ENCODE measurements around the gene POGZ.

Gene POGZ, protein sequence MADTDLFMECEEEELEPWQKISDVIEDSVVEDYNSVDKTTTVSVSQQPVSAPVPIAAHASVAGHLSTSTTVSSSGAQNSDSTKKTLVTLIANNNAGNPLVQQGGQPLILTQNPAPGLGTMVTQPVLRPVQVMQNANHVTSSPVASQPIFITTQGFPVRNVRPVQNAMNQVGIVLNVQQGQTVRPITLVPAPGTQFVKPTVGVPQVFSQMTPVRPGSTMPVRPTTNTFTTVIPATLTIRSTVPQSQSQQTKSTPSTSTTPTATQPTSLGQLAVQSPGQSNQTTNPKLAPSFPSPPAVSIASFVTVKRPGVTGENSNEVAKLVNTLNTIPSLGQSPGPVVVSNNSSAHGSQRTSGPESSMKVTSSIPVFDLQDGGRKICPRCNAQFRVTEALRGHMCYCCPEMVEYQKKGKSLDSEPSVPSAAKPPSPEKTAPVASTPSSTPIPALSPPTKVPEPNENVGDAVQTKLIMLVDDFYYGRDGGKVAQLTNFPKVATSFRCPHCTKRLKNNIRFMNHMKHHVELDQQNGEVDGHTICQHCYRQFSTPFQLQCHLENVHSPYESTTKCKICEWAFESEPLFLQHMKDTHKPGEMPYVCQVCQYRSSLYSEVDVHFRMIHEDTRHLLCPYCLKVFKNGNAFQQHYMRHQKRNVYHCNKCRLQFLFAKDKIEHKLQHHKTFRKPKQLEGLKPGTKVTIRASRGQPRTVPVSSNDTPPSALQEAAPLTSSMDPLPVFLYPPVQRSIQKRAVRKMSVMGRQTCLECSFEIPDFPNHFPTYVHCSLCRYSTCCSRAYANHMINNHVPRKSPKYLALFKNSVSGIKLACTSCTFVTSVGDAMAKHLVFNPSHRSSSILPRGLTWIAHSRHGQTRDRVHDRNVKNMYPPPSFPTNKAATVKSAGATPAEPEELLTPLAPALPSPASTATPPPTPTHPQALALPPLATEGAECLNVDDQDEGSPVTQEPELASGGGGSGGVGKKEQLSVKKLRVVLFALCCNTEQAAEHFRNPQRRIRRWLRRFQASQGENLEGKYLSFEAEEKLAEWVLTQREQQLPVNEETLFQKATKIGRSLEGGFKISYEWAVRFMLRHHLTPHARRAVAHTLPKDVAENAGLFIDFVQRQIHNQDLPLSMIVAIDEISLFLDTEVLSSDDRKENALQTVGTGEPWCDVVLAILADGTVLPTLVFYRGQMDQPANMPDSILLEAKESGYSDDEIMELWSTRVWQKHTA (N-terminal part only)

DNA sequence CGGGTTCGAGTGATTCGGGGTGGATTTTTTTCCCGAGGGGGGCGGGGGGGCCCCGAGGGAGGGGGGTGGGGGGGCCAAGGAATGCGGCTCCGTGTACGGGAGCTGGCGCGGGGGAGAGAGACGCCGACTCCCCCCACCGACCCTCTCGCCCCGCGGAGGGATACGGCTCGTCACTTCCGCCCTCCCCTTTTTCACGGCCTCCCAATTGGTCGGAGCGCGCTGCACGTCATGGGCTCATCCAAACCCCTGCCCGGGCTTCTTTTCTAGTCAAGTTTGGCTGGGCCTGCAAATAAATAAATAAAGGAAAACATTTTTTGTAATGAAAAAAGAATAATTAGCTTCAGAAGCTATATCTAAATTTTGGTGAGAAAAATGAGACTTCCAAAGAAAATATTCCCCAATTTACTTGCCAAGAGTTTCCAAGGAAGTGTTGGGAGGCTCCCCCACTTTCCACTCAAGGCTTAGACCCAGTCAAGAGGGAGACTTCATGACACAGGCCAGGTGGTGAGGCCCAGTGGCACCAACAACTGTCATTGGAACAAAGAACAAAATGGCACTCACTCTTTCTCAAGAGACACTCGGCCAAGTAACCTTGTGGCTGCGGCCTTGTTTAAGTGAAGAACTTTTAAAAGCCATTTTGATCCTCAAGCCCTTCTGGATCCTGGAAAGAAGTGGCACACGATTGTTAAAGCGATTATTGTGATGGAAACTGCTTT, at the start of gene POGZ:
Gene POGZ, minus strand, starts transcription at position 164 of the 716 bp plus-strand sequence. CDS start 17,290 bp downstream, outside the sequence.
- peaks cover 24% of the 10 kb centered on the region for H3K4me1 Mint-ChIP-seq (ENCODE audit: low read depth)
- no peaks in the 10 kb centered on the region for H3K9me3 Mint-ChIP-seq
- peak within 1 kb of the TSS; percentile 78 for H3K4me3 Mint-ChIP-seq
- H3K36me3 Mint-ChIP-seq (ENCODE audit: low read depth) = peaks cover 11% of the 10 kb centered on the region
- intact Hi-C loops (cut with micrococcal nuclease) = loop anchor here (1.0 kb wide), 1 partner anchor 14 kb away; no protein-coding TSS in a partner anchor
- peaks cover 16% of the 10 kb centered on the region for H3K27me3 Mint-ChIP-seq
- H3K27ac Mint-ChIP-seq = peak within 1 kb of the TSS; percentile 83

DNA sequence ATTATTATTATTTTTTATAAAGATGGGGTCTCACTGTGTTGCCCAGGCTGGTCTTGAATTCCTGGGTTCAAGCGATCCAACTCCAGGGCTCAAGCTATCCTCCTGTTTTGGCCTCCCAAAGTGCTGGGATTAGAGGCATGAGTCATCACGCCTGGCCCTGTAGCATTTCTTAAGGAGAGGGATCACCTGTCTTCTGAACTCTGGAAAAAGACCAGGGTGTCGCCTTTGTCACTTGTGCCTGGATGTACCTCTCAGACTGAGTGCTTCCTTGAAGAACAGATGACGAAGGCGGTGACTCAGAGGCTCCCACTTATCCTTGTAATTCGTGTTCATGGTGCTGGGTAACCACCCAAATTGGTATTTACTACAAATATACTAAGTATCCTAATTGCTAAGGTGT, 49.5 kb upstream of the POGZ start:
- no peak overlapping the region for H3K27ac Mint-ChIP-seq
- H3K27me3 Mint-ChIP-seq = peaks cover 67% of the 10 kb centered on the region
- H3K4me1 Mint-ChIP-seq (ENCODE audit: low read depth) = peaks cover 33% of the 10 kb centered on the region
- H3K9me3 Mint-ChIP-seq = no peaks in the 10 kb centered on the region
- H3K36me3 Mint-ChIP-seq (ENCODE audit: low read depth) = no peaks in the 10 kb centered on the region
- no peak overlapping the region for H3K4me3 Mint-ChIP-seq
- intact Hi-C loops (cut with micrococcal nuclease) = no loop called here

DNA sequence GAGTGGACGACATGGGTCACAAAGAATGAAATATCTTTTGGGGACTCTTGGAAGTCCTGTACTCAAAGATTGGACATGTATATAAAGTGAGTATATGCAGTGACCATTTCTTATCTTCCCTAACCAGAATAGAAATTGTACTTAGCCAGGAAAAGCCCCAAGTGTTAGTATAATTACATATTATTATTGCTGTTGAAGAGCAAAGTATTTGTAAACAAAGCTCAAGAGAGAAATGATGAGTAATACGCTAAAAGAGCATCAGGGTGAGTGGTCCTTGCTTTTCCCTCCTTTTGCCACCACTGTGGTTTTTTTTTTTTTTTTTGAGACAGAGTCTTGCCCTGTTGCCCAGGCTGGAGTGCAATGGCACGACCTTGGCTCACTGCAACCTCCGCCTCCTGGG, 45.5 kb upstream of the POGZ start:
- Mint-ChIP-seq H3K4me1 (ENCODE audit: low read depth) (no peaks in the 10 kb centered on the region), H3K27ac (no peak overlapping the region), H3K9me3 (no peaks in the 10 kb centered on the region), H3K36me3 (ENCODE audit: low read depth) (no peaks in the 10 kb centered on the region), H3K4me3 (no peak overlapping the region), H3K27me3 (peaks cover 46% of the 10 kb centered on the region)
- intact Hi-C loops (cut with micrococcal nuclease) = no loop called here

DNA sequence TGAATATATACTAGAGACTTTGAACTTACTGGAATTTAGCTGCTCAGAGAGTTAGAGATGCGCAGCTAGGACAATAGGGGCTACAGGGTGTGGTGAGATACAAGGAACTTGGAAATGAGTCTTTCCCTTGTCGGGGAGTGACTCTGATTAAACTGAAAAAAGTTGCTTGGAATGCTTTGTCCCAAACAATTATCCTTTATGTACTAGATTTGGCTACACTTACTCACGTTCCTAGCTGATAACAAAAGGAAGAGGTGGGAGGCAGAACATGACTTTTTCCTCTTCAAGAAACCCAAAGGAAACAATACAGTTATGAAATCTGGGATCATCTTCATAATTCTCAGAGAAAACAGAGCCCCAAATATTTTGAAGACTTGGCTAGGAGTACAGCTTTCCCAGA, 45.0 kb upstream of the POGZ start:
- H3K9me3 Mint-ChIP-seq = no peaks in the 10 kb centered on the region
- no peak overlapping the region for H3K27ac Mint-ChIP-seq
- no peak overlapping the region for H3K4me3 Mint-ChIP-seq
- no peaks in the 10 kb centered on the region for H3K4me1 Mint-ChIP-seq (ENCODE audit: low read depth)
- peaks cover 41% of the 10 kb centered on the region for H3K27me3 Mint-ChIP-seq
- no peaks in the 10 kb centered on the region for H3K36me3 Mint-ChIP-seq (ENCODE audit: low read depth)
- intact Hi-C loops (cut with micrococcal nuclease) = no loop called here

DNA sequence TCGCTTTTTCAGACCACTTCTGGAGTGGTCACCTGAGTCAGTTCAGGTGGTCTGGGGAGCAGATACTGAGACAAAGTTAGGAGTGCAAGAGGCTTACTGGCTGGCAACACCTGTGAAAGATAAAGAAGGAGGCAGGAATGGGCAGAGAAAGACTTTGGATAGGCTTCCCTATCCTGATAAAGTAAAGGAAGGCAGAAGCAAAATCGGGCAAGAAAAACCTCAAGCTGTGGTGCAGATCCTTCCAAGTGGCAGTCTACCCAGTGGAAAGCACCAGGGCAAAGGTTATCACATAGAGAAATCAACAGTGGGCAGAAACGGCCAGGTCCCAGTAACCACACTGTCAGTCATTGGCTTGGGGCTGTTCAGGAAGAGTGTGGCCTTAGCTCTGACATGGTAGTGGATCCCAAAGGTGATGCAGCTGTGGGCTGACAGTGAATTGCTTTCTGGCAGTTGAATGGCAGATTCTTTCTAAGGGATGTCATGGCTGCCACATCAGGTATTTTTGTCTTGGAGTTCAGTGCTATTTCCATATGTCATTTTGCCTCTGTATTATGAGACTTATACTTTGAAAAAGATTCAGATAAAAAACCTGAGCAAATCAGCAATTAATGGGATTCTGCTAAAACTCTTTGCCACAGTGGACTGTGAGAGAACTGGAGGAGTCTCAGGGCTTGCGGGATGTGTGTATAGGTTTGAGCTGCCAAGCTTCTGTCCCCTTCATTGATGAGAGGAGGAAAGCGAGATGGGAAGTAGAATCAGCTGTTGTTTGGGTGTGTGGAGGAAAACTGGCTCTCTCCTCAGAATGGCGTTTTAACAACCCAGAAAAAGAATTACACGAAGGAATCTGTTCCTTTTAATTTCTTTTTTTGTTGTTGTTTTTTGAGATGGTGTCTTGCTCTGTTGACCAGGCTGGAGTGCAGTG, 43.8 kb upstream of the POGZ start:
- Mint-ChIP-seq H3K36me3 (ENCODE audit: low read depth) (no peaks in the 10 kb centered on the region), H3K4me3 (no peak overlapping the region), H3K4me1 (ENCODE audit: low read depth) (no peaks in the 10 kb centered on the region), H3K9me3 (no peaks in the 10 kb centered on the region), H3K27me3 (peaks cover 39% of the 10 kb centered on the region), H3K27ac (no peak overlapping the region)
- intact Hi-C loops (cut with micrococcal nuclease) = no loop called here

DNA sequence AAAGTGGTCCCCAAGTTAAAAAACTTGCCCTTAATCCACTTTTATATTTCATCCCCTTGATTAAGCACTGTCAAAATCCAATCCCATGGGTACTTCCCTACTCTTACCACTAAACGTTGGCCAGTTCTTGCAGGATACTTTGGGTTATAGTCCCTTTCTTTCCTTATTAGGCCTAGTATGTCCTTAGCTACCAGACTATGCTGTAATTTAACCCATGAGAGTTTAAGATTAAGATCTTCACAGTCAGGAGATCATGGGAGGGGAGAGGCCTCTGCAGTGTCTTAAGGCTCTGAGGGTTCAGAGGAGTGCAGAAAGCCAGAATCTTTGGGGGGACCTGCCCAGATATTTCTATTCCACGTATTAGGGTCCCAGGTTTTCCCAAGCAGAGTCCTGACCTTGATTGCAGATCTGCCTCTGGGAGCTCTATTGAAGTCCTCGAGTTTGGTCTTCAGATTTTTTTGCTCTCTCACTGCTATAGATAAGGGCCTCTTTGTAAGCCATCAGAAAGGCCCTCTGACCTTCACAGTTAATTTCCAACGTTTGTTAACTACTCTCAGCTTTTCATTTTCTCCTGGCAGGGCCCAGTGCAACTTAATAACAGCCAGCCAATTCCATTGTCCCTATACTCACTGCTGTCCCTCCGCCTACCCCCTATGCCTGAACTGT, 42.9 kb upstream of the POGZ start:
- peaks cover 33% of the 10 kb centered on the region for H3K27me3 Mint-ChIP-seq
- intact Hi-C loops (cut with micrococcal nuclease) = no loop called here
- H3K4me3 Mint-ChIP-seq = no peak overlapping the region
- H3K9me3 Mint-ChIP-seq = no peaks in the 10 kb centered on the region
- H3K27ac Mint-ChIP-seq = no peak overlapping the region
- no peaks in the 10 kb centered on the region for H3K36me3 Mint-ChIP-seq (ENCODE audit: low read depth)
- H3K4me1 Mint-ChIP-seq (ENCODE audit: low read depth) = no peaks in the 10 kb centered on the region

DNA sequence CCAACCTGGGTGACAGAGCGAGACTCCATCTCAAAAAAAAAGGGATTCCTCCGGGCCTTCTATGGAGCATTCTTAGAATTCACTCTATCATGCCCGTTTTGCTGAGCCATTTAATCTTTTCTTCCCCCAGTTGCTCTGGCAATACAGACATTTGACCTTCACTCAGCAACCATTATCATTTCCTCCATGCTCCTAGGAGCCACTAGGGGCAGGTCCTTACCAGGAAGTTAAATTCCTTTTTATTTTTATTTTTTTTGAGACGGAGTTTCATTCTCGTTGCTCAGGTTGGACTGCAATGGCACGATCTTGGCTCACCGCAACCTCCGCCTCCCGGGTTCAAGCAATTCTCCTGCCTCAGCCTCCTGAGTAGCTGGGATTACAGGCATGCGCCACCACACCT, 42.2 kb upstream of the POGZ start:
- no peaks in the 10 kb centered on the region for H3K9me3 Mint-ChIP-seq
- no peak overlapping the region for H3K4me3 Mint-ChIP-seq
- H3K4me1 Mint-ChIP-seq (ENCODE audit: low read depth) = no peaks in the 10 kb centered on the region
- no peak overlapping the region for H3K27ac Mint-ChIP-seq
- H3K27me3 Mint-ChIP-seq = peaks cover 29% of the 10 kb centered on the region
- intact Hi-C loops (cut with micrococcal nuclease) = no loop called here
- no peaks in the 10 kb centered on the region for H3K36me3 Mint-ChIP-seq (ENCODE audit: low read depth)

DNA sequence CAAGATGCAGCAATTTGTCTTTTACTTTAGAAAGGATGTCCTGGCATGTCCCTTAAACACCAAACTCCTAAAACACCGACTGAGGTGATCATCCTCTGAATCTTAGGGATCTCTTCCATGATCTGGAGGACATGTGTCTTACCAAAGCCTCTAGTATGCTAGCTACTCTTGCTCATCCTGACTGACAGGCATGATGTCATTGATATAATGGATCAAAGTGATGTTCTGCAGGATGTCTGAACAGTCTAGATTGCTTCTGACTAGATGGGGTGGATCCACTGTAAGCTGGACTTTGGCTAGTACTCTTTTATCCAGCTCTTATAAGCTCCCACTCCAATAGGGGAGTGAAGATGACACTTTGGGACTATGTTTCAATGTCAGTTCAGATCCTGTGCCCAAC, 40.6 kb upstream of the POGZ start:
- H3K4me1 Mint-ChIP-seq (ENCODE audit: low read depth) = peaks cover under 1% of the 10 kb centered on the region
- peaks cover 15% of the 10 kb centered on the region for H3K27me3 Mint-ChIP-seq
- intact Hi-C loops (cut with micrococcal nuclease) = no loop called here
- no peak overlapping the region for H3K27ac Mint-ChIP-seq
- no peaks in the 10 kb centered on the region for H3K36me3 Mint-ChIP-seq (ENCODE audit: low read depth)
- no peak overlapping the region for H3K4me3 Mint-ChIP-seq
- no peaks in the 10 kb centered on the region for H3K9me3 Mint-ChIP-seq

DNA sequence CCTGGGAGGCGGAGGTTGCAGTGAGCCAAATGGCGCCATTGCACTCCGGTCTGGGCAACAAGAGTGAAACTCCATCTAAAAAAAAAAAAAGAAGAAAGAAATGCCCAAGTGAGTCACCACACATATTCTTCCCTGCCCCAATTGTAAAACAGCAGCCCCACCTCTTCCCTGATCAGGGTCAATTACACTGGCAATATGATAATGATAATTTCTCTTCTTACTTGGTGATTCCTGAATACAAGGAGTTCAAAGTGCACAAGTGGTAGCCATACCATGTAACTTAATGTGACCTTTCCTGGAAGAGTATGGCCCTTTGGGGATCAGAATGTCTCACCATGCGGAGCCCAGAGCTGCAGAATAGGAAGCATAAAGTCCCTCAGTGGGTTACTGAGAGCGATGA, 40.1 kb upstream of the POGZ start:
- Mint-ChIP-seq H3K4me3 (no peak overlapping the region), H3K27me3 (peaks cover 15% of the 10 kb centered on the region), H3K4me1 (ENCODE audit: low read depth) (peaks cover 4% of the 10 kb centered on the region), H3K9me3 (no peaks in the 10 kb centered on the region), H3K36me3 (ENCODE audit: low read depth) (no peaks in the 10 kb centered on the region), H3K27ac (no peak overlapping the region)
- intact Hi-C loops (cut with micrococcal nuclease) = no loop called here

DNA sequence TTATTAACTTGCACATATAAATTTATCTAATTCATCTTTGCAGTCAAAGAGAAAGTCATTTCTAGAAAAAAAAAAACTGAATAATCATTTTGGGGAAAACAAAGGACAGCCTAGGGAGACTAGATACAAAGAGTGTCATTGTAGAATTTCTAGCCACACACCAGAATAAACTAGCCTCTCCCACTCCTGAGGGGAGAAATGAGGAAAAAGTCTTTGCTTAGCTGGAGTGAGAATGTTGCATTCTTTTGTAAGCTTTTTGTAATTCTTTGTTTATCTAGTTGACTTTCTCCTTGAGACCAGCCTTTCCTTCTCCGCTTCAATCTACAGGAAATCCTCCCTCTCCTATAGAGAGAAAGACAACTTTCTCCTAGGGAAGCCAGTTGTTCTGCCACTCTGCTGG, 36.0 kb upstream of the POGZ start:
- H3K9me3 Mint-ChIP-seq = no peaks in the 10 kb centered on the region
- peaks cover 8% of the 10 kb centered on the region for H3K27me3 Mint-ChIP-seq
- no peaks in the 10 kb centered on the region for H3K36me3 Mint-ChIP-seq (ENCODE audit: low read depth)
- intact Hi-C loops (cut with micrococcal nuclease) = no loop called here
- no peak overlapping the region for H3K4me3 Mint-ChIP-seq
- H3K4me1 Mint-ChIP-seq (ENCODE audit: low read depth) = peaks cover 4% of the 10 kb centered on the region
- H3K27ac Mint-ChIP-seq = no peak overlapping the region

DNA sequence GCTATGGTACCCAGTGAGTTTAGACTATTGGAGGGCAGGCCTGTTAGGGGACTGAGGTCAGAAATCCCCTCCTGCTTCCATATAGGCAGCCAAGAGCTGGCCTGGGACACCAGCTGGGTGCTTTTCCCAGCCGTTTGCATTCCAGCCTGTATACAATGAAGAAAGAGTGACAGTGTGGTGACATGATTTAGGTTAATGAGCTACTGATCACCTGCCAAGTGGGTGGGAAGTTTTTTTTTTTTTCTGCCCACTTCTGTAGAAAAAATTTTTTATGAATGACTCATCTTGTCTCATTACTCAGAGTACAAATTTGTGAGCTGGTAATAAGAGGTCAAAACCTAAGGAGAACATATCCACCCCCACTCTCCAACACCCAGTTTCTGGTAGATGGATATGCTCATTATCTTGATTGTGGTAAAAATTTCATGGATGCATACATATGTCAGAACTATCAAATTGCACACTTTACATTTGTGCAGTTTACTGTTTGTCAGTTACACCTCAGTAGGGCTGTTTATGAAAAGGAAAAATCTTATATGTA, 35.5 kb upstream of the POGZ start:
- H3K4me3 Mint-ChIP-seq = no peak overlapping the region
- no peaks in the 10 kb centered on the region for H3K36me3 Mint-ChIP-seq (ENCODE audit: low read depth)
- intact Hi-C loops (cut with micrococcal nuclease) = no loop called here
- H3K9me3 Mint-ChIP-seq = no peaks in the 10 kb centered on the region
- peaks cover 4% of the 10 kb centered on the region for H3K4me1 Mint-ChIP-seq (ENCODE audit: low read depth)
- no peak overlapping the region for H3K27ac Mint-ChIP-seq
- H3K27me3 Mint-ChIP-seq = peaks cover 8% of the 10 kb centered on the region

DNA sequence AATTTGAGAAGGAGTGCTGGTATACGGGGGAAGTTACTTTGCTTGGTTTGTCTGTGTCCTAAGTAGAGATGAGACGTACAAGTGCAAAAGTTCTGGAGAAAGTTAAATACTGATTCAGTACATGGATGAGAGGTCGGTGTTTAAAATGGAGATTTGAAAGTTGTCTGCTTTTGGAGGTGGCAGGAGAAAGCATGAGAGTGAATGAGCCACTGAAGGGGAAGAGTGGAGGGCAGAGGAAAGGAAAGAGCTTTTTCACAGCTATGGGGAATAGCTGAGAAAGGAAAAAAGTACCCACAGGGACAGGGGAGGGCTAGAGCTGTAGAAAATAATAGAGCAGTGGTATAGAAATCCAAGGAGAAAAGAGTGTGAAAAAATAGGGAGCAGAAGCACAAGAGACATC, 33.7 kb upstream of the POGZ start:
- no peaks in the 10 kb centered on the region for H3K9me3 Mint-ChIP-seq
- H3K4me1 Mint-ChIP-seq (ENCODE audit: low read depth) = peaks cover 4% of the 10 kb centered on the region
- H3K27me3 Mint-ChIP-seq = peaks cover 4% of the 10 kb centered on the region
- intact Hi-C loops (cut with micrococcal nuclease) = no loop called here
- H3K36me3 Mint-ChIP-seq (ENCODE audit: low read depth) = no peaks in the 10 kb centered on the region
- H3K4me3 Mint-ChIP-seq = no peak overlapping the region
- H3K27ac Mint-ChIP-seq = no peak overlapping the region
